LNCaP clone FGC (cell line): ENCODE data around the gene MMP24.

ENCODE experiments used
- DNase-seq: peaks from one replicate; pipeline ENCODE4 v3.0.0-alpha.2; 2011; ENCODE audit warnings: low read depth
- H3K4me3 ChIP-seq: 2 replicates; pipeline ENCODE4 v1.5.1; 2011; ENCODE audit warnings: mild to moderate bottlenecking, low read depth, low read length, control low read depth
- CTCF ChIP-seq: IDR thresholded peaks from 2 replicates; pipeline ENCODE4 v1.5.1; 2012; ENCODE audit warnings: mild to moderate bottlenecking; ENCODE audit not compliant: control insufficient read depth, insufficient read depth; ENCODE audit errors: extremely low read depth

The MMP24 gene

GRCh38 chr20:35206802-35207201, 19.7 kb upstream of the MMP24 start:
- no peak for DNase-seq
- TF ChIP-seq CTCF = no peak
- no peak overlapping the region for H3K4me3 ChIP-seq

GRCh38 chr20:35207950-35208611, 18.4 kb upstream of the MMP24 start:
- DNase-seq = peak; percentile 93
- TF ChIP-seq CTCF = peak; percentile 91
- H3K4me3 ChIP-seq = no peak overlapping the region; the same call in 1 of the 2 replicates

GRCh38 chr20:35215066-35215956, 11.2 kb upstream of the MMP24 start:
- TF ChIP-seq CTCF = no peak
- peak; percentile 95 for DNase-seq
- no peak overlapping the region for H3K4me3 ChIP-seq

- H3K4me3 ChIP-seq = no peak overlapping the region
- no peak for TF ChIP-seq CTCF
- no peak for DNase-seq
Observed at GRCh38 chr20:35216541-35216940, 9.9 kb upstream of the MMP24 start.

GRCh38 chr20:35223941-35224340, 2.5 kb upstream of the MMP24 start:
- no peak overlapping the region for H3K4me3 ChIP-seq
- DNase-seq = no peak
- no peak for TF ChIP-seq CTCF

GRCh38 chr20:35224536-35224935, 2.0 kb upstream of the MMP24 start:
- no peak overlapping the region for H3K4me3 ChIP-seq
- DNase-seq = no peak
- no peak for TF ChIP-seq CTCF
